ENCODE data around the gene LILRB5.

DNA sequence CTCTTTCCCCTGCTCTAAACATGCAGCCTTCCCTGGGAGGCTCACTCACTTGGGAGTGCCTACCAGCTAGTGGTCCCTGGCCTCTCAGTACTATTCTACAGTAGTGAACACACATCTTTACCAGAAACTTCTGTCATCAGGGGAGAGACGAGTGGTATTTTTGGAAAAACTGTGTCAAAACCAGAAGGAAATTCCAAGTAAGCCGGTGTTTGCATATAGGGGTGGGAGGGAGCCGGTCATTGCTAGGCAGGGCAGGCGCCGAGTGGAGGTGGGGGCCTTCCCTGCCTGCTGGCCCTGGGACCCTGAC lies 49.4 kb downstream of the LILRB5 start:
- TF ChIP-seq POLR2AphosphoS5 (IDR thresholded peaks at IDR 0.05) (no peak), POLR2A (IDR thresholded peaks at IDR 0.05) (no peak)
- TF ChIP-seq, protein P1, sequence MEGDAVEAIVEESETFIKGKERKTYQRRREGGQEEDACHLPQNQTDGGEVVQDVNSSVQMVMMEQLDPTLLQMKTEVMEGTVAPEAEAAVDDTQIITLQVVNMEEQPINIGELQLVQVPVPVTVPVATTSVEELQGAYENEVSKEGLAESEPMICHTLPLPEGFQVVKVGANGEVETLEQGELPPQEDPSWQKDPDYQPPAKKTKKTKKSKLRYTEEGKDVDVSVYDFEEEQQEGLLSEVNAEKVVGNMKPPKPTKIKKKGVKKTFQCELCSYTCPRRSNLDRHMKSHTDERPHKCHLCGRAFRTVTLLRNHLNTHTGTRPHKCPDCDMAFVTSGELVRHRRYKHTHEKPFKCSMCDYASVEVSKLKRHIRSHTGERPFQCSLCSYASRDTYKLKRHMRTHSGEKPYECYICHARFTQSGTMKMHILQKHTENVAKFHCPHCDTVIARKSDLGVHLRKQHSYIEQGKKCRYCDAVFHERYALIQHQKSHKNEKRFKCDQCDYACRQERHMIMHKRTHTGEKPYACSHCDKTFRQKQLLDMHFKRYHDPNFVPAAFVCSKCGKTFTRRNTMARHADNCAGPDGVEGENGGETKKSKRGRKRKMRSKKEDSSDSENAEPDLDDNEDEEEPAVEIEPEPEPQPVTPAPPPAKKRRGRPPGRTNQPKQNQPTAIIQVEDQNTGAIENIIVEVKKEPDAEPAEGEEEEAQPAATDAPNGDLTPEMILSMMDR (IDR thresholded peaks at IDR 0.05), result no peak

Data from breast epithelium (tissue), 3 donors.